HG03457 (cell line): ENCODE data around the gene HSD3B7.
"Not testable (repeated sequence)": the region's sequence is repeated elsewhere in the genome, so short reads cannot be mapped to it uniquely, and the experiment has no call there.

Source experiments
- ATAC-seq: cut with Tn5 transposase; IDR thresholded peaks from one replicate; pipeline ENCODE4 v1.9.1; 2021; ENCODE audit warnings: moderate number of reproducible peaks; ENCODE audit not compliant: unreplicated experiment

Gene HSD3B7

GRCh38 chr16:30984669-30985400 is at the start of gene HSD3B7:
TSS of gene HSD3B7 (plus strand) at chr16:30985207. CDS start at chr16:30985659, 452 bp downstream.
- ATAC-seq: no peak

GRCh38 chr16:30937692-30938091 is 47.3 kb upstream of the HSD3B7 start:
- no peak for ATAC-seq

- ATAC-seq: not testable (repeated sequence)
Observed at GRCh38 chr16:30939571-30939970, 45.4 kb upstream of the HSD3B7 start.

GRCh38 chr16:30941600-30942425 is 43.2 kb upstream of the HSD3B7 start:
- peak; percentile 83 for ATAC-seq

GRCh38 chr16:30942426-30942806 is 42.6 kb upstream of the HSD3B7 start:
- no peak for ATAC-seq

- no peak for ATAC-seq
Observed at GRCh38 chr16:30944352-30944751, 40.7 kb upstream of the HSD3B7 start.

- no peak for ATAC-seq
Observed at GRCh38 chr16:30946671-30947540, 38.1 kb upstream of the HSD3B7 start.

- ATAC-seq: no peak
Observed at GRCh38 chr16:30947541-30947858, 37.5 kb upstream of the HSD3B7 start.

- no peak for ATAC-seq
Observed at GRCh38 chr16:30947859-30948666, 36.9 kb upstream of the HSD3B7 start.

GRCh38 chr16:30948667-30949649 is 36.0 kb upstream of the HSD3B7 start, which contains the start of gene ORAI3:
TSS of gene ORAI3 (plus strand) at chr16:30949068. CDS start at chr16:30949290, 222 bp downstream.
- ATAC-seq: peak; percentile 47

GRCh38 chr16:30949650-30950515 is 35.1 kb upstream of the HSD3B7 start:
- ATAC-seq: no peak

- ATAC-seq: no peak
Observed at GRCh38 chr16:30950516-30951065, 34.4 kb upstream of the HSD3B7 start.

- no peak for ATAC-seq
Observed at GRCh38 chr16:30951193-30951592, 33.8 kb upstream of the HSD3B7 start.

GRCh38 chr16:30951750-30952149 is 33.3 kb upstream of the HSD3B7 start:
- no peak for ATAC-seq

- ATAC-seq: no peak
Observed at GRCh38 chr16:30953111-30953510, 31.9 kb upstream of the HSD3B7 start.

- no peak for ATAC-seq
Observed at GRCh38 chr16:30953511-30954124, 31.4 kb upstream of the HSD3B7 start.

- no peak for ATAC-seq
Observed at GRCh38 chr16:30954993-30955392, 30.0 kb upstream of the HSD3B7 start.
